HepG2 (cell line): ENCODE data around the gene RAD54L. TPM values are rescaled to one million over a fixed set of nuclear protein-coding genes. Genes with fewer than 3 reads are reported as not detected.

Experiments used
- AKNA ChIP-seq: sonication (generic); formaldehyde crosslinking; IDR thresholded peaks from 2 replicates; pipeline ENCODE4 v1.4.0; 2020; ENCODE audit warnings: missing genetic modification reagents, borderline replicate concordance
- DRAP1 ChIP-seq: IDR thresholded peaks from 2 replicates; pipeline ENCODE4 v1.6.1; 2016; ENCODE audit warnings: missing genetic modification reagents, missing compliant biosample characterization
- ELF4 ChIP-seq: sonication (generic); formaldehyde crosslinking; IDR thresholded peaks from 2 replicates; pipeline ENCODE4 v1.5.0; 2020; ENCODE audit warnings: missing genetic modification reagents, mild to moderate bottlenecking, moderate library complexity, borderline replicate concordance
- KIAA2018 ChIP-seq: sonication (generic); formaldehyde crosslinking; IDR thresholded peaks from 2 replicates; pipeline ENCODE4 v1.5.0; 2020; ENCODE audit warnings: mild to moderate bottlenecking, missing genetic modification reagents, borderline replicate concordance
- PHF5A ChIP-seq: IDR thresholded peaks from one replicate; pipeline ENCODE4 v1.6.1; 2018; ENCODE audit warnings: low read depth, missing genetic modification reagents; ENCODE audit not compliant: unreplicated experiment
- POLR2AphosphoS5 ChIP-seq: IDR thresholded peaks from 2 replicates; pipeline ENCODE4 v1.6.1; 2012; ENCODE audit warnings: low read depth, low read length
- TARDBP ChIP-seq: sonication (generic); formaldehyde crosslinking; IDR thresholded peaks from 2 replicates; pipeline ENCODE4 v1.8.0; 2022; ENCODE audit warnings: mild to moderate bottlenecking, missing genetic modification reagents
- ZFX ChIP-seq: sonication (generic); formaldehyde crosslinking; IDR thresholded peaks from 2 replicates; pipeline ENCODE4 v1.4.0; 2020; ENCODE audit warnings: mild to moderate bottlenecking, low read depth, missing genetic modification reagents, moderate library complexity
- ZSCAN31 ChIP-seq: sonication (generic); formaldehyde crosslinking; IDR thresholded peaks from 2 replicates; pipeline ENCODE4 v1.5.0; 2020; ENCODE audit warnings: low read depth, mild to moderate bottlenecking, missing genetic modification reagents
- polyA plus RNA-seq, 8 experiments: library from polyadenylated mRNA; depleted of rRNA in 3 of 8; stranded (reverse) in 7 of 8; unstranded in 1 of 8; fragments of >200 nt; fragmentation: Illumina TruSeq in 4 of 8; extraction: Trizol in 4 of 8; gene quantifications; 2 replicates each; pipeline versions ENCODE4 v1.2.1 to v1.2.3, GENCODE V29; 2011 to 2016; ENCODE audit warnings: low read depth in 4 of 8, missing spikeins in 1 of 8, mixed read lengths in 1 of 8; ENCODE audit not compliant: insufficient read depth in 1 of 8
- total RNA-seq, 5 experiments: library from RNA; depleted of rRNA; stranded (reverse); fragments of >200 nt; fragmentation: Illumina TruSeq; extraction: Trizol; gene quantifications; 2 replicates each; pipeline ENCODE4 v1.2.3, GENCODE V29; 2016; ENCODE audit warnings: low read depth in 1 of 5
- TF ChIP-seq, protein P1 (sequence below): sonication (generic); formaldehyde crosslinking; IDR thresholded peaks from 2 replicates; pipeline ENCODE4 v1.4.0; 2020; ENCODE audit warnings: missing genetic modification reagents, borderline replicate concordance

RAD54L gene
- total and polyA plus RNA-seq, 2 of the 13 experiments (the other 11 are each of a cell fraction or from before 2014, with no cell fraction given): 10.2 to 30.0 TPM

DNA sequence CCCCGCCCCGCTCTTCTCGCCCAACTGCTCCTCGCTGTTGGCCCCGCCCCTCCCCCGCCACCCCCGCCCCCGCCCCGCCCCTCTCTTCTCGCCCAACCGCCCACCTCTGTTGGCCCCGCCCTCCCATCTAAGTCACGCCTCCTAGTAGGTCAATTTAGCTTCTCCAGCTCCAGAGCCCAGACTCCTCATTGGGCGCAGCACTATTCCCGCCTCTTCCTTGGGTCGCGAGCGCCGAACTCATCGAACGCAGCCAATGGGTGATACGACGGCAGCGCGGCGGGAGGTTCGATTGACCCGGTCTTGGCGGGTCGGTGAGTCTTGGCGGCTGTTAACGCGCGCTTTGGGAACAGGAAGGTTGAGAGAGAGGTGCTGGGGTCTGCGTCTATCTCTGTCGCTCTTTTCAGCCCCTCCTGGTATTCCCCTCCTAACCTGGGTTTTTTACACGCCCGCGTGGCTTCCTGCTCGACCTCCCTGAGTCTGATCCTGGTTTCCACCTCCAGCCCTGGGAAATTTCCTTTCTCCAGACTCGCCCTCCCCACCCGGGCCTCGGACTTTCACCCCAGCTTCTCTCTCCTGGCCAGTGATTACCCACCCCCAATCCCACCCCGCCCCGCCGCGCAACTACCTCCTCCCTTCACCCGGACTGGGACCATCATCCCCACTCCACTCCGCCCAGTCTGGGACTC is at the start of gene RAD54L (continued):
- TF ChIP-seq DRAP1 (CRISPR knock-in tag) (peak; percentile 70; the same call in 1 of the 2 replicates), AKNA (CRISPR knock-in tag) (no peak), PHF5A (CRISPR knock-in tag) (peak; percentile 38), POLR2AphosphoS5 (peak; percentile 66), KIAA2018 (CRISPR knock-in tag) (no peak), ZFX (CRISPR knock-in tag) (no peak), ZSCAN31 (CRISPR knock-in tag) (0 out of 2 replicates have a peak, but pooled peaks have one; percentile 37), ELF4 (CRISPR knock-in tag) (no peak), TARDBP (CRISPR knock-in tag) (peak; percentile 94)
- TF ChIP-seq, protein P1, sequence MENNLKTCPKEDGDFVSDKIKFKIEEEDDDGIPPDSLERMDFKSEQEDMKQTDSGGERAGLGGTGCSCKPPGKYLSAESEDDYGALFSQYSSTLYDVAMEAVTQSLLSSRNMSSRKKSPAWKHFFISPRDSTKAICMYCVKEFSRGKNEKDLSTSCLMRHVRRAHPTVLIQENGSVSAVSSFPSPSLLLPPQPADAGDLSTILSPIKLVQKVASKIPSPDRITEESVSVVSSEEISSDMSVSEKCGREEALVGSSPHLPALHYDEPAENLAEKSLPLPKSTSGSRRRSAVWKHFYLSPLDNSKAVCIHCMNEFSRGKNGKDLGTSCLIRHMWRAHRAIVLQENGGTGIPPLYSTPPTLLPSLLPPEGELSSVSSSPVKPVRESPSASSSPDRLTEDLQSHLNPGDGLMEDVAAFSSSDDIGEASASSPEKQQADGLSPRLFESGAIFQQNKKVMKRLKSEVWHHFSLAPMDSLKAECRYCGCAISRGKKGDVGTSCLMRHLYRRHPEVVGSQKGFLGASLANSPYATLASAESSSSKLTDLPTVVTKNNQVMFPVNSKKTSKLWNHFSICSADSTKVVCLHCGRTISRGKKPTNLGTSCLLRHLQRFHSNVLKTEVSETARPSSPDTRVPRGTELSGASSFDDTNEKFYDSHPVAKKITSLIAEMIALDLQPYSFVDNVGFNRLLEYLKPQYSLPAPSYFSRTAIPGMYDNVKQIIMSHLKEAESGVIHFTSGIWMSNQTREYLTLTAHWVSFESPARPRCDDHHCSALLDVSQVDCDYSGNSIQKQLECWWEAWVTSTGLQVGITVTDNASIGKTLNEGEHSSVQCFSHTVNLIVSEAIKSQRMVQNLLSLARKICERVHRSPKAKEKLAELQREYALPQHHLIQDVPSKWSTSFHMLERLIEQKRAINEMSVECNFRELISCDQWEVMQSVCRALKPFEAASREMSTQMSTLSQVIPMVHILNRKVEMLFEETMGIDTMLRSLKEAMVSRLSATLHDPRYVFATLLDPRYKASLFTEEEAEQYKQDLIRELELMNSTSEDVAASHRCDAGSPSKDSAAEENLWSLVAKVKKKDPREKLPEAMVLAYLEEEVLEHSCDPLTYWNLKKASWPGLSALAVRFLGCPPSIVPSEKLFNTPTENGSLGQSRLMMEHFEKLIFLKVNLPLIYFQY (CRISPR knock-in tag): 0 out of 2 replicates have a peak, but pooled peaks have one; percentile 49
